NCI-H748 (cell line): Measurements from ENCODE around the gene AKR1B15.
"Not testable (repeated sequence)": the region's sequence is repeated elsewhere in the genome, so short reads cannot be mapped to it uniquely, and the experiment has no call there.

Source experiments
- DNase-seq: peaks from one replicate; lab custom pipeline; 2025; ENCODE audit not compliant: unreplicated experiment; lab: John Stamatoyannopoulos, UW

The AKR1B15 gene

DNA sequence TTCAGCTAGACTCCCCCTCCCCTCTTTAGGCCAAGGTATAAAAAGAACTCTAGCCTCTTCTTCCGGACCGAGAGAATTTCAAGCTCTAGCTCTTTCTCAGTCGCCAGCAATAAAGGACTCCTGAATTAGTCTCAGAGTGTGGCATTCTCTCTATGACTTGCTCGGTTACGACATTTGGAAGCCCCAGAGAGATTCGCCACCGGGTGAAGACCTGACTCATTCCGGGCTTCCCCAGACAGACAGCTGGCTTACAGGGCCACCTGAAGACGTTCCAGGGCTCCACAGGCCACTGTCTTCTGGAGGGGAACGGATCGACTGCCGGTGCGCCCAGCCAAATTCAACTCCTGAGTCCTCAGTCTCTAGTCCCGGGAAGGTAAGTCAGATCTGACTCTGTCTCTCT is at the start of gene AKR1B15:
Gene AKR1B15 (plus strand): TSS at position 234 of the 400 bp plus-strand sequence. CDS start 15,510 bp downstream, outside the sequence.
- DNase-seq = no peak

DNA sequence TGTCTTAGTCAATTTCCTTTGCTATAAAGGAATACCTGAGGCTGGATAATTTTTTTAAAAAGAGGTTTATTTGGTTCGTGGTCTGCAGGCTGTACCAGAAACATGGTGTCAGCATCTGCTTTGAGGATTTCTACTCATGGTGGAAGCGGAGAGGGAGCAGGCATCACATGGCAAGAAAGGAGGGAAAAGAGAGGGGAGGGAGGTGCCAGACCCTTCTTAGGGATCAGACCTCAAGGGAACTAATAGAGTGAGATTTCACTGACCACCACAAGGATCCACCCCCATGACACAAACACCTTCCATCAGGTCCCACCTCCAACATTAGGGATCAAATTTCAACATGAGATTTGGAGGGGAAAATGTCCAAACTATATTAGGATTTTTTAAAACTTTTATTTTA is 48.5 kb upstream of the AKR1B15 start:
- DNase-seq = no peak

DNA sequence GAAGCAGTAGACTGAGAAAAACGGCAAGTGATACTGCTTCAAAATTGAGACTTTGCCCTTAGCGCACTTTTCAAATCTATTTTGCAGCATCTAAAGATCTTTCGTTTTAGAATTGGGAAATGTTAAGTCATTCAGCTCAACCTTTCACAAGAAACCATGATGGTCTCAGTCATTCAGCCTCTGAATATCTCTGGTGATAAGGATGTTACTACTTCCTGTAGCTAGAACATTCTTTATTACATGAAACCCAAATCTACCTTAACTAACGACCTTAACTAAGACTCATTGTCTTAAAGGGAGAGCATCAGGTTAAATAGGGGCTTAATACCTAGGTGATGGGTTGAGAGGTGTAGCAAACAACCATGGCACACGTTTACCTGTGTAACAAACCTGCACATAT is 47.9 kb upstream of the AKR1B15 start:
- no peak for DNase-seq

DNA sequence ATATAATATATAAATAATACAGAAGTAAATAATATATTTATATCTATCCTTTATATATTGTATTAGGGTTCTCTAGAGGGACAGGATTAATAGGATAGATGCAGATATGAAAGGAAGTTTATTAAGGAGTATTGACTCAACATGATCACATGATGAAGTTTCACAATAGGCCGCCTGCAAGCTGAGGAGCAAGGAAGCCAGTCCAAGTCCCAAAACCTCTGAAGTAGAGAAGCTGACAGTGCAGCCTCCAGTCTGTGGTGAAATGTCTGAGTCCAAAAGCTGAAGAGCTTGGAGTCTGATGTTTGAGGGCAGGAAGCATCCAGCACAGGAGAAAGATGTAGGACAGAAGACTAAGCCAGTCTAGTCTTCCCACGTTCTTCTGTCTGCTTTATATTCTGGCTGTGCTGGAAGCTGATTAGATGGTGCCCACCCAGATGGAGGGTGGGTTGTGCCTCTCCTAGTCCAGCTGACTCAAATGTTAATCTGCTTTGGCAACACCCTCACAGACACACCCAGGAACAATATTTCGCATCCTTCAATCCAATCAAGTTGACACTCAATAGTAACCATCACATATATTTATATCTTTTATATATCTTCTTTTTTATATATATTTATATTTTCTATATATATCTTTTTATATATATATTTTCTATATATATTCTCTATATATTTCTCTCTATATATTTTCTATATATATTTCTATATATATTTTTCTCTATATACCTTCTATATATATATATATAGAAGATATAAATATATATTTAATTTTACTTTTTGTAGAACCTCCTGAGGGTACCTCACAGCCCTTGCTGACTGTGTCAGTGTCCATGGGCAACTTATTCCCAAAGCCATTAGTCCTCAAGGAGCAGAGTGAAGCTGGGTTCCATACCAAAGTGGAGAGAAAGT is 46.2 kb upstream of the AKR1B15 start:
- no peak for DNase-seq

DNA sequence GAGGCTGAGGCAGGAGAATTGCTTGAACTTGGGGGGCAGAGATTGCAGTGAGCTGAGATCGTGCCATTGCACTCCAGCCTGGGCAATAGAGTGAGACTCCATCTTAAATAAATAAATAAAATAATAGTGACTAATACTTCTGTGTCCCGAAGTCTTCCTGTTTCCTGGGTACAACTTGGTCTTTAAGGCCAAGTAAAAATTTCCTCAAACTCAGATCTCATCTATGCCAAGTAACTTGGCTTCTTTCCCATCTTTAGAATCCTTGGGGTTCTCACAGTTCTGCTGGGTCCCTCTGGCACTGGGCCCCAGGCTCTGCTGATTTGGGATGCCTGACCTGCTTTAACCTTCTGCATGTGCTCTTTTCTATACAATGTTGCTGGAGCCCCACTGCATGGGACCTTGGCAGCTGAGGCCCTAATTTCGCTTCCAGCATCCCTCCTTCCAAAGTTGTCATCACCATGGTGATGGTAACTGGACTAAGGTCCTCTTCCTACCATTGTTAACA is 44.2 kb upstream of the AKR1B15 start:
- no peak for DNase-seq

DNA sequence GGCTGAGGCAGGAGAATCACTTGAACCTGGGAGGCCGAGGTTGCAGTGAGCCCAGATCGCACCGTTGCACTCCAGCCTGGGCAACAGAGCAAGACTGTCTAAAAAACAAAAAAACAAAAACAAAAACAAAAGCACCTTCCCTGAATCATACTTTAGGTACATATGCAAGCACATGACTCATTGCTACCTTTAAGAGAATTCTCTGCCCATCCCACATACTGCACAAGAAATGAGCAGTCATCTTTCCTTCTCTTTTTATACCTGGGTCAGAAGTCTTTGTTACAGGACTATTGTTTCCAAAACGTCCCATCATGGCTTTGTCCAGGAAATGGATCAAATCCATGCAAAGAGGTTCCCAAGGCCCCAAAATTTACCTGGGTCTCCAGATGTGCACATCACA is 43.1 kb upstream of the AKR1B15 start:
- no peak for DNase-seq

DNA sequence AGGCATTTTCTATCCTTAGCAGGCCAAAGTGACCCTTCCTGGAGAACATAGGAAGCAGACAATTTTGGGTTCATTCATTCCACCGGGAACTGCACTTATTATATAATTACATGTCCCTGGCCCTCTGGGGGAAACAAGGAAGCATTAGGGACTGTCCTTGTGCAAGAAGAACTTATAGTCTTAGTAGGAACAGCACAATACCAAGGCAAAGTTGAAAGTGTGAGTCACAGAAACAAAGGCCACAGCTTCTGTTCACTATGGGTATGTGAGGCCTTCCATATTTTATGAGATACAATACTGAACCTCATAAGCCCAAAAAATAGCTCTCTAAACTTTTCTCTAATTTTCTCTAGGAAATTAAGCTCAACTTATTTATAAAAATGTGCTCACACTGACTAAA is 39.9 kb upstream of the AKR1B15 start:
- no peak for DNase-seq

DNA sequence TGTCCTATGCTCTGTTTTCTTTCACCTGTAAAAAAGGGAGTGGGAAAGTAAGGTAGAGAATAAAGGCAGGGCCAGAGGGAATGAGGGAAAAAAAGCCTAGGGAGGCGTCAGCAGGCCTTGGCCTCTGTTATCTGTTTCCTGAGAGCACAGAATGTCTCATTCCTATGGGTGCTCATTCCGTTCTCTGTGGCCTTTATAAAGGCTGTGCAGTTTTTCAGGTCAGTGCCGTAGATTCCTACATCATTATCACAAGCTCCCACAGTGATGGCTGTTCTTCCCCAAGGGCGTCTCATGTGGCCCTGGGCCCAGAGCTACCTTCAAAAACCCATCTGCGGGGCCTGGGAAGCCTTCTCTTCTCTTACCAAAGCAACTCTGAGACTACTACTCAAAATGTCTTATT is 38.3 kb upstream of the AKR1B15 start:
- DNase-seq = no peak

DNA sequence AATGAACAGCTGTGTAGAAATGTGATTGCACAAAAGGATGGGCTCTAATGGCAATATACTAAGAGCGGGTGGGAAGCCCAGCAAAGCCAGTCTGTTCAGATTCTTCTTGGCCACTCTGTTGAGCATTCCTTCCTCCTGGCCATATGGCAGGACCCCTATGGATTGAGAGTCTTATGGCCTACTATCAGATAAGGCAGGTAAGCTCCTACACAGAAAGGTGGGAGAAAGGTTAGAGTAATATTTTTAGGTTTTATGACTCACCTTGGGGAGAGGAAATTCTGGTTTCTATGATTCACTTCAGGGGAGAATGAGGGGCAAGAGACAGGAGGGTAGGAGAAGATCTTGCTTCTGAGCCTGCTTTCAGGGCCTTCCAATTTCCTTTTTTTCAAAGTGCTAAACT is 36.6 kb upstream of the AKR1B15 start:
- DNase-seq = no peak

DNA sequence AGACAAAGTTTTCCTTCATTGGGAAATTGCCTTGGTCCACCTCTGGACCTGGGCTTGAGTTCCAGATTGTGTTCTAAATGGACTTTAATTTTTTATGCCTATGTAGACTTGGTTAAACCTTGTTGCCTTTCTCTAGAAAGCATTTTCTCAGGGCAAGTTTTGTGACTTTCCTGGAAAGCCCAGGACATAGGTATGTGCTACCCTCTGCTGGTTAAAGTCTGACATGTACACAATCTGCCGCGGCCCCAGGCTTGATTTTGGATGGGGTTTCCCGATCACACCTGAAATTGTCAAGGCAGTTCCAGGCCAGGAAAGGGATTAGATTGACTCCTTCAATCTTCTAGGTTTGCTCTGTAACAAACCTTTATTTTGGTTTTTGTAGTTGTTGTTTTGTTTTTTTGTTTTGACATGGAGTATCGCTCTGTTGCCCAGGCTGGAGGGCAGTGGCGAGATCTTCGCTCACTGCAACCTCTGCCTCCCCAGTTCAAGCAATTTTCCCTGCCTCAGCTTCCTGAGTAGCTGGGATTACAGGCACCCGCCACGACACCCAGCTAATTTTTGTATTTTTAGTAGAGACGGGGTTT is 35.6 kb upstream of the AKR1B15 start:
- peak; percentile 39 for DNase-seq

DNA sequence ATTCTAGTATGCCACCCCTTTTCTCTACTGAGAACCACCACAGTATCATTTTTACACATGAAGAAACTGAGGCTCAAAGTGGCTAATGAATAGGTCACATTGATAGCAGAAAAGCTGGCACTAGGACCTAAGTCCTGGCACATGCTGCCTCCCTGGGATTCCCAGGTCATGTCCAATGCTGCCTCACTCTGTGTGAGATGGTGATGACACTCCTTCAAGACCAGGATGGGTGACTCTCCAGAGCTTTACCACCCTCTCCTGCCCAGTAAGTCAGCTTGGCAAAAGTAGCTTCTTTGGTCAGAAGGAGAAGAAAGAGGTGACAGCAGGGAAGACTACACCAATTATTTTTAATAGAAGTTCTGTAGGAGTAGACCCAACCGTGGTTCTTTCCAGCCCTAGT is 34.8 kb upstream of the AKR1B15 start:
- no peak for DNase-seq

DNA sequence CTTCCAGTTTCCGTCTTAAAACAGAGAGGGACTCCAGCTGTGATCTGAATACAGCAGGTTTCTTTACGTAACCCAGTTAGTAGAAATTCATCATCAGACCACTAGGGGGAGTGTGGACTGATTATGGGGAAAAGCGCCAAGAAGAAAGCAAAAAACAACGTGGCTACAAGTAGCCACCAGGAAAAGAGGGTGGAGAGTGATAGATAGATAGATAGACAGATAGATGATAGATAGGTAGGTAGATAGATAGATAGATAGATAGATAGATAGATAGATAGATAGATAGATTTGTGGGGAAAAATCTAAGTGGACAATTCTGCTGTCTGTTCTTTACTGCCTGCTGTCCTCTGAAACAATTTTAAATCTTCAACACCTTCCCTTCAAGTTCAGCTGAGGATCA is 34.2 kb upstream of the AKR1B15 start:
- peak; percentile 75 for DNase-seq

DNA sequence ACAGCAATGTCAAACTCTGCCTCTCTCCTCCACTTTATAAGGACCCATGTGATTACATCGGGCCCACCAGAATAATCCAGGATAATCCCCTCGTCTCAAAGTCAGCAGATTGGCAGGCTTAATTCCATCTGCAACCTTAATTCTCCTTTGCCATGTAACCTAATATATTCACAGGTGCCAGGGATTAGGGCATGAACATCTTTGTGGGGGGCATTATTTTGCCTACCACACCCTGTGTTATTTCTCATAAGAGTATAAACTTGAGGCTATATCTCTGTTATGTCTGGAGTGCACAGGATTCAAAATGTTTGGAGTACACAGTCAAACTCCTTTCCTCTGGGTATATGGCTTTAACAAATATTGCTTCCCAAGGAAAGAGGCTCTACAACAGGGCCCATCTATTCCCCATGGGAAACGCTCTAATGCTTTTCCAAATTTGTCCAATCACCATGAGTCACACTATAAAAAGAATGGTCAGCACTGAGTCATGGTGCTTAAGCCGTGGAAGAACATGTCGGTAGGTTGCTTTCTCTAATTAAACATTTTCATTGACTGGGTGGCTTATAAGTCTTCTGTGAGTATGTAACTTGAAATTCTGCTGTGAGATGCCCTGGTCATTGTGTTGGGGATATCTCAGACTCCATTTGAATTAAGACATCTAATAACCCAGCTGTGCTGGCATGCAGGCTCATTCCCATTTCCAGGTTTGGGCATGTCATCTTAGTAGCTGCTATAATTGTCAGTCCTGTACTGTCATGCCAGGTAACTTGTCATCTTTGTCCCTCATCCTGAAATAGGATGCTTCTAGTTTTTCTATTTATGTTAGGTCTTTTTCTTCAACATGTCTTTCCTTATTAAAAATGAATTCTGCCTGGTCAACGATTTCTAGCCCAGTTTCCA is 33.1 kb upstream of the AKR1B15 start:
- no peak for DNase-seq

DNA sequence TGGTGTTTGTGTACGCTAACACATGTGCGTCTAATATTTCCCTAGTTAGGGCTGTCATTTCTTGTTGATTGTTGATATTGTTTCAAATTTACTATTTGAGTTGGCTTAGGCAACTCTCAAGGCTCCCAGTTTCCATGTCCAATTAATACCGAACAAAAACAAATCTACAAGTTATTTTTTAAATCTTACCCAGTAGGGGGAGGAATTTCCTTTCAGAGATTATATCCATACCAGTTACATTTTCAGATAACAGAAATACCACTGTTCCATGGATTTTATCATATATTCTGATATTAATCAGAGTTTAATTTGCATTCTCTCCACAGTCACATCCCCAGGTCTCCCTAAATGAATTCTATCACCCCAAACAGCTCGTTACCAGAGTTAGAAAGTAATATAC is 28.8 kb upstream of the AKR1B15 start:
- no peak for DNase-seq

DNA sequence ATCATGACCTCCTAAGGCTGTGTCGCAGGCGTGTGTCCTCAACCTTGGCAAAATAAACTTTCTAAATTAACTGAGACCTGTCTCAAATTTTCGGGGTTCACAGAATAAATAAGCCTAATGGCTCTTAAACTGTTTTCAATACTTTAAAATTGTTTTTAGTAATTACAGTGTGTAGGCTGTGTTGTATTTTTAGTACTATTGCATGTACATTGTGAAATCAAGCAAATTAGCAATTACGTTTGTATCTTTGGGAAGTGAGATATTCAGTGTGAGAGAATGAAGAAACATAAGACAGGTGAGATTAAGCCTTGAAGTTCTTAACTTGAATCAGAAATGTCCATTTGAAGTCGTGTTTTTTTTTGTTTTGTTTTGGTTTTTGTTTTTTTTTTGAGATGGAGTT is 26.3 kb upstream of the AKR1B15 start:
- no peak for DNase-seq

DNA sequence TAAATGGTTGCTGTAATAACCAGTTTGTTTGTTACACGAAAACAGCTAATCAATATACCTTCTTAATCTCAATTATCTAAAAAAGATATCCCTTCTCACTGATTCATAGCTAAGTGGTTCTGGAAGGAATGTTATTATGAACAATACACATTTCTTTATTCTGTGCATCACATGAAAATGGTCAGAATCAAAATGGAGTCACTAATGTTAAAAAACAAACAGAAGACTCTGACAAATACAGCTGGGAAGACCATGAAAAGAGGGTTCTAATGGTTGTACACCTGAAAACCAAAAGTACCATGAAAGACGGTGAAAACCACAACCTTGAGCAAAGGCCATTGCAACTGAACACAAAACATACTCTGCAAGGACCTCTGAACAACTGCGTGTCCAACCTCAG is 23.5 kb upstream of the AKR1B15 start:
- not testable (repeated sequence) for DNase-seq

DNA sequence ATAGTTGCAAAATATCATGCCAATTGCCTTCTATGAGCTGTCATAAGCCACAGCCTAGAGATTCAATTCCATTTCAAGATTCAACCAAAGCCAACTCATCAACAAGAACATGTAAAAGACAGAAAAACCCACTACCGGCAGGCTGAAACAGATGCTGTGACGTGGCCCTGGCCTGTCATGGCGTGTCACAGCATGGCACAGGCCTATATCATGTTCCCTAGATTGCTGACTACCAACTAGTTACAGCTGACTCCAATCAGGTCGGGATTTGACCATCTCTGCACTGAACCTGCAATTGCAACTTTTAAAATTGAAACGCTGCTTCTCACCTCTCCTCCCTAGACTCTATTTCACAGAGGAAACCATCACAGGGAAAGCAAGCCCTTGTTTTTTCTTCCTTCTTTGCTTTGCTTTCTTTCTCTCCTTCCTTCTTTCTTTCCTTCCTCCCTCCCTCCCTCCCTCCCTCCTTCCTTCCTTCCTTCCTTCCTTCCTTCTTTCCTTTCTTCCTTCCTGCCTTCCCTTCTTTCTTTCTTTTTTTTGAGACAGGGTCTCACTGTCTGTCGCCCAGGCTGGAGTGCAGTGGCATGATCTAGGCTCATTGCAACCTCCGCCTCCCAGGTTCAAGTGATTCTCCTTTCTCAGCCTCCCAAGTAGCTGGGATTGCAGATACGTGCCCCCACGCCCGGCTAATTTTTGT is 22.2 kb upstream of the AKR1B15 start:
- not testable (repeated sequence) for DNase-seq

DNA sequence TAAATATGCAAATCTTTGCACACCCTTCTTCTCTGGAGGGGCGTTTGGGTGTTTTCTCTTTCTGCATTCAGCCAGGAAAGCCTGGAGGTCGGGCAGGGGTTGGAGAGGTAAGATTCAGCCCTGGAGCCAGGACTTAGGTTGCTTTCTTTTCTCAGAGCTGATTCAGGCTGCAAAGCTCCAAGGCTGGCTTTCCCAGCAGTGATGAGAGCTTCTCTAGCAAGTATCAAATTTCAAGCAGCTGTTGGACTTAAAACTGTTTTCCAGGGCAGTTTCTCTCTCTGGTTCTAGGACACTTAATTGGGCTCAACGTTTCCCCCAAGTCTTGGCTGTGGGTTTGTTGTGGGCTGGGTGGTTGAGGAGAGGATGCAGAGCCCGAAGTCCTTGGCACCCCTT is 20.9 kb upstream of the AKR1B15 start:
- DNase-seq = peak; percentile 16

DNA sequence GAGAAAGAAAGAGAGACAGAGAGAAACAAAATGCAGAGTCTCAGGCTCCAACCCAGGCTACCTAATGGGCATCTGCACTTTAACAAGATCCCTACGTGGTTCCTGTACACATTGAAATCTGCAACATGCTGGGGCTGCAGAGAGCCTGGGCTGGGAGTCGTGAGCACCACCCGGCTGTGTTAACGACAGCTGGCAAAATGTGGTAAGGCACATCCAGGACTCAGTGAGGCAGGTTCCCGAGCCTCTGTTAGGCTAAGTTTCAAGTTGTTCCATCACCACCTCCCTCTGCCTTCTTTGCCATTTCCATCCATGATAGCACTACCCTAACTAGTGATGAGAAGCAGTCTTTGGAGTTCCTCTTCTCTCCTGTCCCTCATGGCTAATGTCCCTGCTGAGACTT is 20.2 kb upstream of the AKR1B15 start:
- no peak for DNase-seq

DNA sequence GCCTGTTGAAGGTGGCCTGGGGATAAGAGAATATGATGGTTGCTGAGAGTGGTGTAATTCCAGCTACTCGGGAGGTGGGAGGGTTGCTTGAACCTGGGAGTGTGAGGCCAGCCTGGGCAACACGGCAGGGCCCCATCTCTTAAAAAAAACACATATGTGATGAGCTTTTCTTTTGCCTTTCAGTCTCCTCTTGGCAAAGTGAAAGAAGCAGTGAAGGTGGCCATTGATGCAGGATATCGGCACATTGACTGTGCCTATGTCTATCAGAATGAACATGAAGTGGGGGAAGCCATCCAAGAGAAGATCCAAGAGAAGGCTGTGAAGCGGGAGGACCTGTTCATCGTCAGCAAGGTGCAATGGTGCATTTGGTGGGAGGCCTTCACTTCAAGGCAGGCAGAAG is 18.4 kb upstream of the AKR1B15 start:
- DNase-seq = no peak
